D341Med (cell line): ENCODE data around the gene MTA1.

Experiments
- DNase-seq: peaks from one replicate; pipeline ENCODE4 v3.0.0; 2012; ENCODE audit warnings: low spot score

The MTA1 gene

GRCh38 chr14:105498430-105499255 is 79.0 kb downstream of the MTA1 start:
- DNase-seq, result no peak

GRCh38 chr14:105499256-105500035 is 79.8 kb downstream of the MTA1 start:
- no peak for DNase-seq

DNA sequence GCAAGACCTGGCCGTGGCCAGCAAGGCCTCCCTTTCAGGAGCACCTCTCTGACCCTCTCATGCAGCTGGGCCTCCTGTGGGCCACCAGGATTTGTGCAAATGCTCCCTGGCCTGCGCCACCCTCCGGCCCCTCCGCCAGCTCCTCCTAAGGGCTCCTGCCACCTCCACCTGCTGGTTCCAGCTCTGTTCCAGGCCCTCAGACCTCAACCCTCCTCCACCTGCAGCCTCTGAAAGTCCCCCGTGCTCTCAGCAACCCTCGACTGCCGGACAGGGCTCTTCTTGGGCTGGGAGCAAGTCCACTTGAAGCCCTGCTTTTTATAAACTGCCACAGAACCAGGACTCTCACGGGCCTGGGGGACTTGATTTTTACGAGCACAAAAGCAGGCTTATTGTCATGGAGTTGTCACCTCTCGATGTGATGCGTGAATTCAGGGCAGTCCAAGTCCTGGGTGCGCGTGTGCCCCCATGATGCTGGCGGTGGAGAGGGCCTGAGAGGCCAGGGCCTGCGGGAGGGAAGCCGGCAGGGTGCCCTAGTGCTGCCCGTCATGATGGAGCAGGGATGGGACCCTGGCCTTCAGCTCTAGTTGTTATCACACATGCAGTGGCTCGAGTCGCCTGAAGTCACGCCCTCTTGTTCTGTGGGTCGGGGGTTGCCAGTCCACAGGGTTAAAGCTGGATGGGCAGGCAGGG is 80.6 kb downstream of the MTA1 start:
- no peak for DNase-seq

DNA sequence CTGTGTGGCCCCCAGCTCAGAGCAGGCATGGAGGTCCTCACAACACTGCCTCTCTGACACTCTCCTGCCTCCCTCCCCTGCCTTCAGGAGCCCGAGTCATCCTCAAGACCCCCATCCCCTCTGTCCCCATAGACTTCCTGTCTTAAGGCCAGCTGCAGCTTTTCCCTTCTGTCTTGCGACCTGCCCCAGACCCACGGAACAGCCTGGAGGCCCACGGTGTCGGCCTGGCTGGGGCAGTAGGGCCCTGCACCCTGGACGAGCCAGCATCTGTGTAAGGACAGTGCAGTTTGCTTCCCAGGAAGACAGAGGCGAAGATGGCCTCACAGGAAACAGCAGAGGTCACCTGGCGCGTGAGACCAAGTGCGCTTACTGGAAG is 81.1 kb downstream of the MTA1 start:
- no peak for DNase-seq

- no peak for DNase-seq
Observed at GRCh38 chr14:105501504-105502291, 82.1 kb downstream of the MTA1 start.

GRCh38 chr14:105502446-105503295 is 83.0 kb downstream of the MTA1 start:
- no peak for DNase-seq

DNA sequence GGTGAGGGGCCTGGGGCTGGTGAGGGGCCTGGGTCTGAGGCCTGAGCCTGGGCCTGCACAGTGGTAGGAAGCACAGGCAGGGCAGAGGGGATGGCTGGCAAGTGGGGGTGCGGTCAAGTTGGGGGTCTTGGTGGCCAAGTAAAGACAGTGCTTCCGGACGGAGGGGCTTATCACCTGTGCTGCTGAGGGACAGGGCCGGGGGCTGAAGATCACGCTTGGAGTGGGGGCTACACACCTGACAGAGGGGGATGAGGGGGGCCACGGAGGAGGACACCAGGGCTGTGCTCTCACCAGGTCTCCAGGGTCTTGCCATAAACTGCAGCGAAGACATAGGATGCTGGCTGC is 83.6 kb downstream of the MTA1 start:
- no peak for DNase-seq

GRCh38 chr14:105503935-105504692 is 84.5 kb downstream of the MTA1 start:
- DNase-seq, result no peak

- no peak for DNase-seq
Observed at GRCh38 chr14:105505101-105505500, 85.5 kb downstream of the MTA1 start.

DNA sequence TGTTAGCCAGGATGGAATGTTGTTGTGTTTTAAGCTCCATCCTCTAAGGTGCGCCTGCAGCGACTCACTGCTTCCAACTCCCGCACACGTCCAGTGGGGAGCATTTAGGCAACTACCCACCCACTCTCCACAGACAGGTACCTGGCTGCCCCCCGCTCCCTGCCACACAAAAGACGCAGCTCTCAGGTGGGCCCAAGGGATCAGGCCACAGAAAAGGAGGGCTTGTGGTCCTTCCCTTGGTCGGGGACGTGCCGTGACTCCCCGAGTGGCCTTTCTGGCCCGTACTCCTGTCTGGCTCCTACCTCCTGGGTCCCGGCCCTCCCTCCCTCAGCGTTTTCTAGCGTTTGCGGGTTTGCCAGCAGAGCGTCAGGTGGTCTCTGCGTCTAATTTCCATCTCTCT is 87.6 kb downstream of the MTA1 start:
- DNase-seq, result no peak

DNA sequence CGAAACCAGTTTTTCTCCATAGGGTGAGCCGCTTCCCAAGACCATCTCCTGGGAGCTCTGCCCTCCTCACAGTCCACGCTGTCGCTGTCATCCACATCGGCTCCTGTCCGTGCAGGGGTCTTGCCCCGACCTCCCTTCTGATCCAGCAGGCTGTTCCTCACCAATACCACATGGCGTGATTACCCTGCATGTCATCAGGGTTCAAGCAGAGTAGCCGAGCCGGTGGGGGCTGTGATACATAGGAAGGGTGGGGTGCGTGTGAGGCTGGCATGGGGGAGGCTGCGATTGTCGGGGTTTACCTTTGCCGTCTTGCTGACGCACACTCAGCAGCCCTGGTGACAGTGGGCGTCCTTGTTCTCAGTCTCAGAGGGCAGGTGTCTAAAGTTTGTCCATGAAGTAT is 88.4 kb downstream of the MTA1 start:
- no peak for DNase-seq

DNA sequence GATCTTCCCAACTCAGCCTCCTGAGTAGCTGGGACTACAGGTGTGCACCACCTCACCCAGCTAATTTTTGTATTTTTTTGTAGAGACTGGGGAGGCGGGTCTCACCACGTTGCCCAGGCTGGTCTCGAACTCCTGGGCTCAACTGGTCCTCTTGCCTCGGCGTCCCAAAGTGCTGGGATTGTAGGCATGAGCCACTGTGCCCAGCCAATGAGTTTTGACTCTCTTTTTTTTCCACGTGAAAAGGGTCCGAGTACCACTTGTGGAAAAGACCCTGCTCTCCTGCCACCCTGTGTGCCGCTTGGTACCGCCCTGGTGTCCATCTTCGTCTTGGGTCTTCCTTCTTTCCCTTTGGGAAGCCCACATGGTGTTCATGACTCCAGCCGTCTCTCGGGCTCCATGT is 89.0 kb downstream of the MTA1 start:
- no peak for DNase-seq

DNA sequence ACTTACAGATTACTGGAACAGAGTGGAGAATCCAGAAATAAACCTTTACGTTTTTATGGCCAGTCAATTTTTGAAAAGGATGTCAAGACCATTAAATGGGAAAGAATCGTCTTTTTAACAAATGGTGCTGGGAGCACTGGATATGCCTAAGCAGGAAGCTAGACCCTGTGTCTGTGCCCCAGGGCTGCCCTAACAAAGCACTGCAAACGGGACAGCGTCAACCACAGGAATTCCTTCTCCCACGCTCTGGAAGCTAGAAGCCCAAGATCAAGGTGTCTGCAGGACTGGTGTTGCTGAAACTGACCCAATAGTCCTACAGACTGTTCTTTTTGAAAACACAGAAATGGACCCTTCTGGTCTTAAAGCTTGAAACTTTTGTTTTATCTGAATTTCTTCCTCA is 97.5 kb downstream of the MTA1 start:
- DNase-seq, result no peak

GRCh38 chr14:105519946-105520698 is 100.5 kb downstream of the MTA1 start:
- DNase-seq, result no peak
